HepG2 (cell line): ENCODE data around the gene HES1. TPM values are rescaled to one million over a fixed set of nuclear protein-coding genes. Genes with fewer than 3 reads are reported as not detected.

Experiments used
- CBX5 ChIP-seq: sonication (generic); formaldehyde crosslinking; IDR thresholded peaks from 2 replicates; pipeline ENCODE4 v1.4.0; 2020; ENCODE audit warnings: missing genetic modification reagents, borderline replicate concordance
- HOXD1 ChIP-seq: sonication (generic); formaldehyde crosslinking; IDR thresholded peaks from 2 replicates; pipeline ENCODE4 v1.5.0; 2020; ENCODE audit warnings: missing genetic modification reagents
- IRF9 ChIP-seq: sonication (generic); formaldehyde crosslinking; IDR thresholded peaks from 2 replicates; pipeline ENCODE4 v1.8.0; 2022; ENCODE audit warnings: missing genetic modification reagents, mild to moderate bottlenecking, borderline replicate concordance
- KDM1A ChIP-seq: IDR thresholded peaks from 2 replicates; pipeline ENCODE4 v1.6.1; 2016; ENCODE audit warnings: missing compliant biosample characterization
- KIAA2018 ChIP-seq: sonication (generic); formaldehyde crosslinking; IDR thresholded peaks from 2 replicates; pipeline ENCODE4 v1.5.0; 2020; ENCODE audit warnings: mild to moderate bottlenecking, missing genetic modification reagents, borderline replicate concordance
- SMAD3 ChIP-seq: sonication (generic); formaldehyde crosslinking; IDR thresholded peaks from 2 replicates; pipeline ENCODE4 v1.4.0; 2020; ENCODE audit warnings: missing genetic modification reagents
- TFDP1 ChIP-seq: IDR thresholded peaks from 2 replicates; pipeline ENCODE4 v1.6.1; 2016; ENCODE audit warnings: missing compliant biosample characterization, missing genetic modification reagents, borderline replicate concordance
- ZBTB4 ChIP-seq: sonication (generic); formaldehyde crosslinking; IDR thresholded peaks from 2 replicates; pipeline ENCODE4 v1.4.0; 2020; ENCODE audit warnings: missing genetic modification reagents, mild to moderate bottlenecking, borderline replicate concordance
- ZZZ3 ChIP-seq: sonication (generic); formaldehyde crosslinking; IDR thresholded peaks from 2 replicates; pipeline ENCODE4 v1.4.0; 2020; ENCODE audit warnings: missing genetic modification reagents, mild to moderate bottlenecking, borderline replicate concordance
- polyA plus RNA-seq, 8 experiments: library from polyadenylated mRNA; depleted of rRNA in 3 of 8; stranded (reverse) in 7 of 8; unstranded in 1 of 8; fragments of >200 nt; fragmentation: Illumina TruSeq in 4 of 8; extraction: Trizol in 4 of 8; gene quantifications; 2 replicates each; pipeline versions ENCODE4 v1.2.1 to v1.2.3, GENCODE V29; 2011 to 2016; ENCODE audit warnings: low read depth in 4 of 8, missing spikeins in 1 of 8, mixed read lengths in 1 of 8; ENCODE audit not compliant: insufficient read depth in 1 of 8
- total RNA-seq, 5 experiments: library from RNA; depleted of rRNA; stranded (reverse); fragments of >200 nt; fragmentation: Illumina TruSeq; extraction: Trizol; gene quantifications; 2 replicates each; pipeline ENCODE4 v1.2.3, GENCODE V29; 2016; ENCODE audit warnings: low read depth in 1 of 5

HES1 gene
- total and polyA plus RNA-seq, 2 of the 13 experiments (the other 11 are each of a cell fraction or from before 2014, with no cell fraction given) = 15.4 to 19.8 TPM

- TF ChIP-seq KIAA2018 (CRISPR knock-in tag) = no peak
- TF ChIP-seq KDM1A (CRISPR knock-in tag) = no peak
- no peak for TF ChIP-seq ZBTB4 (CRISPR knock-in tag)
- no peak for TF ChIP-seq ZZZ3 (CRISPR knock-in tag)
- TF ChIP-seq IRF9 = 0 out of 2 replicates have a peak, but pooled peaks have one; percentile 51
- TF ChIP-seq SMAD3 (CRISPR knock-in tag) = no peak
- TF ChIP-seq HOXD1 (CRISPR knock-in tag) = peak; percentile 62; the same call in 1 of the 2 replicates
- TF ChIP-seq CBX5 (CRISPR knock-in tag) = no peak
- TF ChIP-seq TFDP1 (CRISPR knock-in tag) = peak; percentile 78; the same call in 1 of the 2 replicates
Observed at GRCh38 chr3:194140520-194141414, 4.8 kb downstream of the HES1 start (continued).
